HepG2 (cell line): ENCODE data around the gene TOLLIP. TPM values are rescaled to one million over a fixed set of nuclear protein-coding genes. Genes with fewer than 3 reads are reported as not detected.
A peak's percentile ranks its signal among the peaks of the same experiment; 100 is the strongest.

Source experiments
- AGO2 ChIP-seq: fragments of 200-400 bp; formaldehyde crosslinking; optimal IDR thresholded peaks from 2 replicates; pipeline ENCODE3; 2017; ENCODE audit warnings: mild to moderate bottlenecking, low read depth, low read length, moderate library complexity
- DR1 ChIP-seq: sonication (generic); formaldehyde crosslinking; IDR thresholded peaks from 2 replicates; pipeline ENCODE4 v1.8.0; 2021; ENCODE audit warnings: mild to moderate bottlenecking, missing genetic modification reagents, inconsistent platforms
- EEA1 ChIP-seq: sonication (generic); formaldehyde crosslinking; IDR thresholded peaks from 2 replicates; pipeline ENCODE4 v1.5.1; 2020; ENCODE audit warnings: mild to moderate bottlenecking, missing genetic modification reagents, borderline replicate concordance
- ESRRA ChIP-seq: sonication (generic); formaldehyde crosslinking; IDR thresholded peaks from 2 replicates; pipeline ENCODE4 v1.5.1; 2020; ENCODE audit warnings: mild to moderate bottlenecking, low read depth, missing genetic modification reagents
- GZF1 ChIP-seq: sonication (generic); formaldehyde crosslinking; IDR thresholded peaks from 2 replicates; pipeline ENCODE4 v1.5.1; 2020; ENCODE audit warnings: mild to moderate bottlenecking, missing genetic modification reagents
- HNRNPK ChIP-seq: fragments of 200-400 bp; formaldehyde crosslinking; IDR thresholded peaks from 2 replicates; pipeline ENCODE4 v1.6.1; 2018; ENCODE audit warnings: low read length, low read depth, moderate library complexity, mild to moderate bottlenecking; ENCODE audit not compliant: poor library complexity, severe bottlenecking
- JUND ChIP-seq: sonication (generic); formaldehyde crosslinking; IDR thresholded peaks from 2 replicates; pipeline ENCODE4 v1.8.0; 2022; ENCODE audit warnings: mild to moderate bottlenecking, missing genetic modification reagents
- KAT2B ChIP-seq: fragments of 150-350 bp; IDR thresholded peaks from 2 replicates; pipeline ENCODE4 v1.6.1; 2014; ENCODE audit warnings: low read depth, low read length, borderline replicate concordance
- MAFK ChIP-seq, 2 experiments: IDR thresholded peaks in 1 of 2; conservative IDR thresholded peaks in 1 of 2; 2 replicates each; pipeline ENCODE4 v1.6.1; 2011; ENCODE audit warnings: improper control_type of control experiment in 2 of 2, low read length in 2 of 2
- MED8 ChIP-seq: sonication (generic); formaldehyde crosslinking; IDR thresholded peaks from 2 replicates; pipeline ENCODE4 v1.8.1; 2023; ENCODE audit warnings: mild to moderate bottlenecking, missing genetic modification reagents; ENCODE audit not compliant: insufficient replicate concordance
- MEIS1 ChIP-seq: sonication (generic); formaldehyde crosslinking; IDR thresholded peaks from 2 replicates; pipeline ENCODE4 v1.9.0; 2021; ENCODE audit warnings: mild to moderate bottlenecking, missing genetic modification reagents, moderate library complexity, borderline replicate concordance
- RBFOX2 ChIP-seq: fragments of 200-400 bp; formaldehyde crosslinking; IDR thresholded peaks from 2 replicates; pipeline ENCODE4 v1.6.1; 2017; ENCODE audit warnings: low read depth, mild to moderate bottlenecking, low read length
- SIX4 ChIP-seq: sonication (generic); formaldehyde crosslinking; IDR thresholded peaks from 2 replicates; pipeline ENCODE4 v1.4.0; 2020; ENCODE audit warnings: missing genetic modification reagents
- SMARCE1 ChIP-seq: fragments of 450-650 bp; IDR thresholded peaks from 2 replicates; pipeline ENCODE4 v1.6.1; 2017; ENCODE audit warnings: borderline replicate concordance
- SMYD3 ChIP-seq: sonication (generic); formaldehyde crosslinking; IDR thresholded peaks from 2 replicates; pipeline ENCODE4 v1.8.1; 2023; ENCODE audit warnings: mild to moderate bottlenecking, missing genetic modification reagents
- TCF7 ChIP-seq: sonication (generic); IDR thresholded peaks from 2 replicates; pipeline ENCODE4 v1.6.1; 2016; ENCODE audit warnings: antibody characterized with exemption, low read depth
- THYN1 ChIP-seq: sonication (generic); formaldehyde crosslinking; IDR thresholded peaks from 2 replicates; pipeline ENCODE4 v1.8.1; 2023; ENCODE audit warnings: low read depth, mild to moderate bottlenecking, moderate library complexity, missing genetic modification reagents, borderline replicate concordance
- ZBTB38 ChIP-seq: sonication (generic); formaldehyde crosslinking; IDR thresholded peaks from 2 replicates; pipeline ENCODE4 v1.5.1; 2020; ENCODE audit warnings: mild to moderate bottlenecking, missing genetic modification reagents
- ZFY ChIP-seq: sonication (generic); formaldehyde crosslinking; IDR thresholded peaks from 2 replicates; pipeline ENCODE4 v1.4.0; 2020; ENCODE audit warnings: missing genetic modification reagents
- ZNF160 ChIP-seq: sonication (generic); formaldehyde crosslinking; IDR thresholded peaks from 2 replicates; pipeline ENCODE4 v1.8.0; 2022; ENCODE audit warnings: mild to moderate bottlenecking, inconsistent platforms, missing genetic modification reagents
- ZNF530 ChIP-seq: sonication (generic); formaldehyde crosslinking; IDR thresholded peaks from 2 replicates; pipeline ENCODE4 v1.5.0; 2020; ENCODE audit warnings: low read depth, mild to moderate bottlenecking, missing genetic modification reagents
- ZSCAN21 ChIP-seq: sonication (generic); formaldehyde crosslinking; IDR thresholded peaks from 2 replicates; pipeline ENCODE4 v1.8.0; 2022; ENCODE audit warnings: mild to moderate bottlenecking, missing genetic modification reagents, moderate library complexity, borderline replicate concordance
- polyA plus RNA-seq, 8 experiments: library from polyadenylated mRNA; depleted of rRNA in 3 of 8; stranded (reverse) in 7 of 8; unstranded in 1 of 8; fragments of >200 nt; fragmentation: Illumina TruSeq in 4 of 8; extraction: Trizol in 4 of 8; gene quantifications; 2 replicates each; pipeline versions ENCODE4 v1.2.1 to v1.2.3, GENCODE V29; 2011 to 2016; ENCODE audit warnings: low read depth in 4 of 8, missing spikeins in 1 of 8, mixed read lengths in 1 of 8; ENCODE audit not compliant: insufficient read depth in 1 of 8
- total RNA-seq, 5 experiments: library from RNA; depleted of rRNA; stranded (reverse); fragments of >200 nt; fragmentation: Illumina TruSeq; extraction: Trizol; gene quantifications; 2 replicates each; pipeline ENCODE4 v1.2.3, GENCODE V29; 2016; ENCODE audit warnings: low read depth in 1 of 5
- TF ChIP-seq, protein P1 (sequence below): sonication (generic); formaldehyde crosslinking; IDR thresholded peaks from 2 replicates; pipeline ENCODE4 v1.8.1; 2023; ENCODE audit warnings: mild to moderate bottlenecking, missing genetic modification reagents
- TF ChIP-seq, protein P2 (sequence below): sonication (generic); formaldehyde crosslinking; IDR thresholded peaks from 2 replicates; pipeline ENCODE4 v1.4.0; 2020; ENCODE audit warnings: missing genetic modification reagents
- TF ChIP-seq, protein P3 (sequence below): sonication (generic); formaldehyde crosslinking; IDR thresholded peaks from 2 replicates; pipeline ENCODE4 v1.4.0; 2020; ENCODE audit warnings: missing genetic modification reagents

TOLLIP gene
- total and polyA plus RNA-seq, 2 of the 13 experiments (the other 11 are each of a cell fraction or from before 2014, with no cell fraction given), result 25.9 to 47.5 TPM

DNA sequence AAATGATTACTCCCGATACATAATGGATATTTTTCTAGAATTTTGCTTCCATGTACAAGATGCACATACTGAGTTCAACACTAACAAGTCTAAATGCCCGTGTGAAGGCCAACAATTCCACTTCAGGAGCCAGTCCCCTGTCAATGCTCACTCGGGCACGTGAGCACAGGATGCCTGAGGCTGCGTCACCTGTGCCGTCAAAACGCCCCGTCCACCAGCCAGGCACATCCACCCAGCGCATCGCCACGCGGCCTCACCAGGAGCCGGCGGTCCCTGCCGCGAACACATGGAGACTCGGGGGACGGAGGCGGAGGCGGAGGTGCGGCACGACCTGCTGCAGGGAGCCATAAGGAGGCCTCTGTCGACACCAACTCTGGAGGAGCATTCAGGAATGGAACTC lies 9.8 kb downstream of the TOLLIP start (continued):
- TF ChIP-seq HNRNPK (no peak), MAFK (conservative IDR thresholded peaks at IDR 0.05 in 1 of 2, IDR thresholded peaks at IDR 0.05 in 1 of 2; ENCODE audit: low read length in 2 of 2) (no peak), MED8 (CRISPR knock-in tag) (no peak), DR1 (CRISPR knock-in tag) (no peak), SMARCE1 (no peak), THYN1 (CRISPR knock-in tag) (no peak), SMYD3 (CRISPR knock-in tag) (no peak), EEA1 (no peak), GZF1 (CRISPR knock-in tag) (no peak), TCF7 (no peak), ZNF530 (CRISPR knock-in tag) (no peak), RBFOX2 (0 out of 2 replicates have a peak, but pooled peaks have one; percentile 35), ZBTB38 (peak; percentile 83), KAT2B (no peak), ZNF160 (CRISPR knock-in tag) (no peak), MEIS1 (CRISPR knock-in tag) (peak; percentile 13; the same call in 1 of the 2 replicates), ZFY (CRISPR knock-in tag) (no peak), ZSCAN21 (CRISPR knock-in tag) (no peak), ESRRA (CRISPR knock-in tag) (no peak), JUND (no peak), SIX4 (CRISPR knock-in tag) (no peak), AGO2 (peak; percentile 38)
- TF ChIP-seq, protein P1, sequence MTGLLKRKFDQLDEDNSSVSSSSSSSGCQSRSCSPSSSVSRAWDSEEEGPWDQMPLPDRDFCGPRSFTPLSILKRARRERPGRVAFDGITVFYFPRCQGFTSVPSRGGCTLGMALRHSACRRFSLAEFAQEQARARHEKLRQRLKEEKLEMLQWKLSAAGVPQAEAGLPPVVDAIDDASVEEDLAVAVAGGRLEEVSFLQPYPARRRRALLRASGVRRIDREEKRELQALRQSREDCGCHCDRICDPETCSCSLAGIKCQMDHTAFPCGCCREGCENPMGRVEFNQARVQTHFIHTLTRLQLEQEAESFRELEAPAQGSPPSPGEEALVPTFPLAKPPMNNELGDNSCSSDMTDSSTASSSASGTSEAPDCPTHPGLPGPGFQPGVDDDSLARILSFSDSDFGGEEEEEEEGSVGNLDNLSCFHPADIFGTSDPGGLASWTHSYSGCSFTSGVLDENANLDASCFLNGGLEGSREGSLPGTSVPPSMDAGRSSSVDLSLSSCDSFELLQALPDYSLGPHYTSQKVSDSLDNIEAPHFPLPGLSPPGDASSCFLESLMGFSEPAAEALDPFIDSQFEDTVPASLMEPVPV (CRISPR knock-in tag), result no peak
- TF ChIP-seq, protein P2, sequence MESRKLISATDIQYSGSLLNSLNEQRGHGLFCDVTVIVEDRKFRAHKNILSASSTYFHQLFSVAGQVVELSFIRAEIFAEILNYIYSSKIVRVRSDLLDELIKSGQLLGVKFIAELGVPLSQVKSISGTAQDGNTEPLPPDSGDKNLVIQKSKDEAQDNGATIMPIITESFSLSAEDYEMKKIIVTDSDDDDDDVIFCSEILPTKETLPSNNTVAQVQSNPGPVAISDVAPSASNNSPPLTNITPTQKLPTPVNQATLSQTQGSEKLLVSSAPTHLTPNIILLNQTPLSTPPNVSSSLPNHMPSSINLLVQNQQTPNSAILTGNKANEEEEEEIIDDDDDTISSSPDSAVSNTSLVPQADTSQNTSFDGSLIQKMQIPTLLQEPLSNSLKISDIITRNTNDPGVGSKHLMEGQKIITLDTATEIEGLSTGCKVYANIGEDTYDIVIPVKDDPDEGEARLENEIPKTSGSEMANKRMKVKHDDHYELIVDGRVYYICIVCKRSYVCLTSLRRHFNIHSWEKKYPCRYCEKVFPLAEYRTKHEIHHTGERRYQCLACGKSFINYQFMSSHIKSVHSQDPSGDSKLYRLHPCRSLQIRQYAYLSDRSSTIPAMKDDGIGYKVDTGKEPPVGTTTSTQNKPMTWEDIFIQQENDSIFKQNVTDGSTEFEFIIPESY (CRISPR knock-in tag), result 0 out of 2 replicates have a peak, but pooled peaks have one; percentile 51
- TF ChIP-seq, protein P3, sequence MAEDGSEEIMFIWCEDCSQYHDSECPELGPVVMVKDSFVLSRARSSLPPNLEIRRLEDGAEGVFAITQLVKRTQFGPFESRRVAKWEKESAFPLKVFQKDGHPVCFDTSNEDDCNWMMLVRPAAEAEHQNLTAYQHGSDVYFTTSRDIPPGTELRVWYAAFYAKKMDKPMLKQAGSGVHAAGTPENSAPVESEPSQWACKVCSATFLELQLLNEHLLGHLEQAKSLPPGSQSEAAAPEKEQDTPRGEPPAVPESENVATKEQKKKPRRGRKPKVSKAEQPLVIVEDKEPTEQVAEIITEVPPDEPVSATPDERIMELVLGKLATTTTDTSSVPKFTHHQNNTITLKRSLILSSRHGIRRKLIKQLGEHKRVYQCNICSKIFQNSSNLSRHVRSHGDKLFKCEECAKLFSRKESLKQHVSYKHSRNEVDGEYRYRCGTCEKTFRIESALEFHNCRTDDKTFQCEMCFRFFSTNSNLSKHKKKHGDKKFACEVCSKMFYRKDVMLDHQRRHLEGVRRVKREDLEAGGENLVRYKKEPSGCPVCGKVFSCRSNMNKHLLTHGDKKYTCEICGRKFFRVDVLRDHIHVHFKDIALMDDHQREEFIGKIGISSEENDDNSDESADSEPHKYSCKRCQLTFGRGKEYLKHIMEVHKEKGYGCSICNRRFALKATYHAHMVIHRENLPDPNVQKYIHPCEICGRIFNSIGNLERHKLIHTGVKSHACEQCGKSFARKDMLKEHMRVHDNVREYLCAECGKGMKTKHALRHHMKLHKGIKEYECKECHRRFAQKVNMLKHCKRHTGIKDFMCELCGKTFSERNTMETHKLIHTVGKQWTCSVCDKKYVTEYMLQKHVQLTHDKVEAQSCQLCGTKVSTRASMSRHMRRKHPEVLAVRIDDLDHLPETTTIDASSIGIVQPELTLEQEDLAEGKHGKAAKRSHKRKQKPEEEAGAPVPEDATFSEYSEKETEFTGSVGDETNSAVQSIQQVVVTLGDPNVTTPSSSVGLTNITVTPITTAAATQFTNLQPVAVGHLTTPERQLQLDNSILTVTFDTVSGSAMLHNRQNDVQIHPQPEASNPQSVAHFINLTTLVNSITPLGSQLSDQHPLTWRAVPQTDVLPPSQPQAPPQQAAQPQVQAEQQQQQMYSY (CRISPR knock-in tag), result no peak
